HG03521 (cell line): Measurements from ENCODE around the gene ACY1.
A peak's percentile ranks its signal among the peaks of the same experiment; 100 is the strongest.

ENCODE experiments used
- ATAC-seq: cut with Tn5 transposase; IDR thresholded peaks from one replicate; pipeline ENCODE4 v1.9.1; 2021; ENCODE audit warnings: mild to moderate bottlenecking, moderate library complexity; ENCODE audit not compliant: unreplicated experiment

ACY1 gene

DNA sequence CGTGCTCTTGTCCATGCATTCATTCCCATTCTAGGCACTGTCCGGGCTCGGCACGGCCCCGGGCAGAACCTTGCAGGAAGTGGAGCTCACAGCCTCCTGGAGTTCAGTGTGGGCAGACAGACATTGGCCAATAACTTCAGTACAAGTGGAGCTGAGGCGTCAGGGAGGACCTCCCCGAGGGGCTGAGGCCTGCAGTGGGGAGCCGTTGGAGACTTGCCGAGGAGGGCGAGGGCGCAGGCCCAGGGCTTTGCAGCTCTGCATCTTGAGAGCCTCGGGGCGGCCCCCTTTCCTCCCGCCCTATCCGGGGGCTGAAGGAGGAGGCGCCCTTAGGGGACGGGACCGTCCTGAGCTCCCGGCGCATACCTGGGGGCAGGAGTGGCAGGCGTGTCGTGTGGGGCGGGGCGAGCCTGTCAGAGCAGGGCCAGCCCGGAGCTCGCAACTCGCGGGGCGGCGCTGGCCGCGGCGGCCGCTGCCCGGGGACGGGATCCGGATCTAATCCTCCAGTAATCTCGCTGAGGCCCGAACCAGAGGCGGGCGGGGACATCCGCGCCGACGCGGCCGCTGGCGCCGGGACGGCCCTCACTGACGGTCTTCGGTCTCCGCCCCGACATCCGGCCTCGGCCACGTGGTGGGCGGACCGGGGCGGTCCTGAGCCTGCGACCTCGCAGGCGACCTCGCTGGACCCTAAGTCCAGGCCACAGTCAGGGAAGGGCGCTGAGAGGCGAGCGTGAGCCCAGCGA lies at the start of gene ACY1:
TSS of gene ACY1 (plus strand) at position 698 of the 740 bp plus-strand sequence. CDS start 530 bp downstream, outside the sequence.
- ATAC-seq, result peak; percentile 74

DNA sequence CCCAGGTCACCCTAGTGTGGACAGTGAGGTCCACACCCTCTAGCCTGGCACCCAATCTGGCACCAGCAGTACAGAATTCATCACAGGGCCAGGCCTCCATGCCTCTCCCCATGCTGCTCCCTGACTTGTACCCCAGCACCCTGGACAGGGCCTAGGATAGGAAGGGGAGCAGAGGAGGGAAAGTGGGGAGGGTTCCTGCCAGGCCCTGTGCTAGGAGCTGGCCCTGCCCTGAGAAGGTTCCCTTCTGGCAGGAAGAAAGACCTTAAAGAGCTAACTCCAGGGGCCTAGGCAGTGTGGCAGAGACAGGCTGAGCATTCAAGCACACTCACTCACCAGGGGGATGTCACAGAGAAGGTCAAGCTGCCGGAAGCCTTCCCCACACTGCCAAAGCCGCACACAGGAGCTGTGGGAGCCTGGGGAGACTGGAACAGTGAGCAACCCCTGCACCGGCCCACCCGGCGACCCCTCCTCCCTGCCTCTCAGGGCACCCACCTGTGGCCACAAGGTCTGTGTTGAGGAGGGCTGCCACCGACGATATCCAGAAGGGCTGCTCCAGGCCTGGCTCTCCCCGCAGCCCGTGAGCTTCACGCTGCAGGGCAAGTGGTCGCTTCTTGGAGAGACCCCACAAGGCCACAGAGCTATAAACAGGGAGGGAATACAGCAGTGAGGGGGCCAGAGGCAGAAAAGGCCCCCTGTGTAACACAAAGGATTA lies 49.0 kb upstream of the ACY1 start:
- ATAC-seq, result no peak

DNA sequence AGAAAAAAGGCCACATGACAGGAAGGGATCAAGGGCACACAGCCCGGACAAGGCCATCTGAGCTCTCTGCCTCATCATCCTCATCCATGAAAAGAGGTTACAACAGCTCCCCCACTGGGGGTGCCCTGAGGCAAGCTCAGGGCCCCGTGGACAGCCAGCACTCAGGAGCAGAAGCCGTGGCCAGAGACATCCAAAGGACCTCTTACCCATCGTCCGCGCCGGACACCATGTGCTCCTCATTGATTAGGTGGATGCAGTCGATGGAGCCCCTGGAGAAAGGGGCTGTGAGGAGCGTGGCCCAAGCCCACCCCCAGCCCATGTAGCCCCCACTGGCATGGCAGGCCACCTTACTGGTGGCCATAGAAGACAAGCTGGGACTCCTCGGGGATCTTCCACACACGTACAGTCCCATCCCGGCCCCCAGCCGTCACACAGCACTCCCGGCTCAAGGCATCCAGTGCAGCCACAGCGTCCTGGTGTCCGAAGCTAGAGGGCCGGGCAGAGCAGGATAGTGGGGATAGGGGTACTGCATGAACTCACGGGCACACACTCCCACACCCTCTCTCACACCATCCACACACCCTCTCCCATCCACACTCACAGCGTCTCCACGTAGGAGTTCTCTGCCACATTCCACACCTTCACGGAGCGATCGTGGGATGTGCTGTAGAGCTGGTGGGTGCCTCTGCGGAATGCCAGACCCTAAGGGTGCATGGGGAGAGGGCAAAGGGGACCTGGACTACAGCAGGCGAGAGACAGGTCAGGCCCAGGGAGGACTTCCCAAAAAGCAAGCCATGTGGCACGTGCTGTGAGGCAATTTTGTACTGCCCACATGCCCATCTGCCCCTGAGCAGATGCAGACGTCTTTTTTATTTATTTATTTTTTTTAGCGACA lies 48.1 kb upstream of the ACY1 start:
- no peak for ATAC-seq

DNA sequence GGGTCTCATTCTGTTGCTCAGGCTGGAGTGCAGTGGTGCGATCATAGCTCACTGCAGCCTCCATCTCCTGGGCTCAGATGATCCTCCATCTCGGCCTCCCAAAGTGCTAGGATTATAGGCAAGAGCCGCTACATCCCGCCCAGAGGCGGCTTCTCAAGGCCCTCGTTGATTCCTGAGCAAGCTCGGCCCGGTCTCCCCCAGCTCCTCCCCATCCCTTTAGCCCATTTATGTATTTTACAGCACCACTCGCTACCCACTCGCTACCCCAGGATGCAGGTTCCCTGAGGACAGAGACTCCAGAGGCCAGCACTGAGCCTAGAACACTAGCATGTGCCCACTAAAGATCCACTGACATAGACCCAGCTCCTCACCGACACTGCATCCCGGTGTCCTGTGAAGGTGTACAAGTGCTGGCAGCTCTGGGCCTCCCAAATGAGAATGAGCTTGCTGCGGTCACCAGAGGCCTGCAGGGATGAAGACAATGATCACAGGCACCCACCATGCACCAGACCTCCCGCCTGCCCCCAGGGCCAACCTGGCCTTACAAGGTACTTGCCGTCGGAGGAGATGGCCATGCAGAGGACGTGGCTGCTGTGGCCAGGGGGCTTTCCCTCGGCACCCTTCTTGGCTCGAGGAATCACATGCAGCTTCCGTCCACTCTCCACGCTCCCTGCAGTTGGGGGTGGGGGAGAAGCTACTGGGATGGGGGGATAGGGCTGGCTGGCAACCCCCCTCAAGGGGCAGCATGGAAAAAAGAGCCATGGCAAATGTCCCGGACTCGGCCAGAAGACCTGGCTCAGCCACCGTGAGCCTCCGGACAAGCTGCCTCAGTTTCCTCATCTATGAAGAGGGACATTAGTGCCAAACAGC lies 47.2 kb upstream of the ACY1 start:
- ATAC-seq, result no peak

DNA sequence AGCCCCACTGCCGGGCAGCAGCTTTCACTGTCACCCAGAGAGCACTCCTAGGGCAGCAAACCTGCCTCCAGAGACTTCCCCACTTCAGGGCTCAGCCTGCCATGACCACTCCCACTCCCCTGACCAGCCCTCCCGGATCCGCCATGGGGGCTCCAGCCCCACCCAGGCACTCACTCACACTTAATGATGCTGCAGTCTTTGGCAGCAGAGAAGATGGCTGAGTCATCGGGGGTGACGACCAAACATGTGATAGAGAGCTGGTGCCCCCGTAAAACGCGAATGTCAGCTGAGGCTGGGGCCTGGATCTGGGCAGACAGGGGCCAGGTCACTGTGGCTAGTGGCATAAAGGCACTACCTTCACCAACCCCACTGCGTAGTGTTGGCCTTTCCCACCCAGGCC lies 46.3 kb upstream of the ACY1 start:
- ATAC-seq, result no peak

DNA sequence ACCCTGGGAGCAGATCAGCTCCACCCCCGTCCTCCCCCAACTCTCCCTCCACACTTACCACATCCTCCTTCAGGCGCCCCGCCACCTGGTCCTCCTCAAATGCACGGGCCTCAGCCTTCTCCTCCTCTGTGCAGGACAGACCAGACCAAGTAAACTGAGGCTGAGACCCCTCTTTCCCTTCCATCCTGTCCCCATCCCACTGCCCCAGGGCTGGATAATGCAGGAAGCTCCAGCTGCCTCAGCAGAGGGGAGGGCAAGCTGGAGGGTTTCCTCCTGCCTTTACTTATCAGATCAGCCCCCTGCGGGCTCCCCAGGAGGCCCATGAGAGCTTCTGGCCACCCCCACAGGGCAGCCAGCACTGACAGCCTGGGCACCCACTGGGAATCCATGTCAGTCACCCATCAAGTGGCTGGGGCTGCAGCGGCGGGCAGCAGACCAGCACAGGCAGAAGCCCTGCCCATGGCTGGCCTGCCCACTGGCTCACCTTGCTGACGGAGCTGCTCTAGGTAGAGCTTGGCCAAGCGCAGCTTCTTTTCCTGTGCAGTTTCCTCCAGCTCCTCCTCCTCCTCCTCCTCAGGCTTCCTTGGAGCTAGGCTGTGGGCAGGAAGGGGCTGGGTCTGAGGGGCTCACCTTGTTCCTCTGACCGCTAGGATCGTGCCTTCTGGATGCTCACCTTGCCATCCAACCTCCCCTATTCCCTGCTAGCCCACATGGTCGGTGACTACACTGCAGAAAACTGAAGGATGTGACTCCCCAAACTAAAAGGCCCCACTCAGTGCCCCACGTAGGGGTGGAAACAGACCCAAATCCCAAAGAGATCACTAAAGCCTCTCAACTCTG lies 45.5 kb upstream of the ACY1 start:
- no peak for ATAC-seq

DNA sequence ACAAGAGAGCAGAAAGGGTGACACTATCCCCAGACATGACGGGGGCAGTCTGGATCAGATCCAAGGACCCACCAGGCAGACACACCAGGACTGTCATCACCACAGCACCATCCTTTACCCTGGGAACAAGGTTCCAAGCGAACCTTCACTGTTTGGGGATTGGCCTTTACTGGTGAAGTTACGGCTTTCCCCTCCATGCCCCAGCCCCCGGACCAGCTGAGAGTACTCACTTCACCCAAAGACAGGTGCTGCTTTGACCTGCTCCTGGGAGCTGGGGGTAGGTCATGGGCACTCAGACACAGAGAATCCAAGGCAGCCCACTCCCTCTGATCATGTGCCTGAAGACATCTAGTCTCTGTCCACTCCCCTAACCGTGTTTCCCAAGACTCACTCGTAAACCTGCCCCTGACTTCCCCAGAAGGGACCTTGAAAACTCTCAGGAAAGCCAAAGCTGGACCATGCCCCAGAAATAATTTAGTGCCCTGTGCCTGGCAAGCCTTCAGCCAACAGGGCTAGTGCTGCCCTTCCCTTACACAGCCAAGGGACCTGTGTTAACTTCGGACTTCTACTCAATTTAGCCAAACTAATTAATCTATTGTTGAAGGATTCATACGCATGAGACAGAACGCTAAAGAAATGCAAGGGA lies 44.4 kb upstream of the ACY1 start:
- ATAC-seq, result no peak

DNA sequence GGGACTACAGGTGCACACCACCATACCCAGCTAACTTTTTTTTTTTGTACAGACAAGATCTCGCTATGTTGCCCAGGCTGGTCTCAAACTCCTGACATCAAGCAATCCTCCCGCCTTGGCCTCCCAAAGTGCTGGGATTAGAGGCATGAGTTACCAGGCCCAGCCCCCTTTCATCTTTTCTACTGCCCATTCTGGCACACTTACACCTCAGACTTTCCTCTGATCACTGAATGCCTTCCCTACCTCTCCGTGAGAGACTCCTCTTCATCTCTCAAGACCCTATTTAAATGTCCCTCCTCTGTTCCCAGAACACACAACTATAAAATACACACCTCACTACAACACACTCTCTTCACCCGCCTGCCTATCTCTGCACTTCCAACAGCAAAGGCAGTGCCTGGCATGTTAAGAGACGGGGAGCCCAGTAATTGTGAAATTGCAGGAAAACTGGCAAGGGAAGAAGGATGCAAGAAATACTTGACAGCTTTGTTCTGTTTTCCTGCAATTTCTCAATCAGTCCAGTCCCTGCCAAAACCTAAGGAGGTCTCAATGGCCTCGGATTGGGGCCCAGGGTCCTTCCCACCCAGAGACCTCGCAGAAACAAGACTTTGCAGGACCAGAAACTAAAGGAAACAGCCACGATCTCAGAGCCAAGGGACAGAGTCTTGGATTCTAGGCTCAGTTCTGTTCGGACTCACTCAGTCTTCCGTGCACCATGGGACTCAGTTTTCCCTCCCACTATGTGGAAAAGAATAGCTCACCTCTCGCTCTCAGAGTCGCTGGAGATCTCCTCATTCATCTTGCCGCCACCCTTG lies 42.5 kb upstream of the ACY1 start:
- no peak for ATAC-seq

DNA sequence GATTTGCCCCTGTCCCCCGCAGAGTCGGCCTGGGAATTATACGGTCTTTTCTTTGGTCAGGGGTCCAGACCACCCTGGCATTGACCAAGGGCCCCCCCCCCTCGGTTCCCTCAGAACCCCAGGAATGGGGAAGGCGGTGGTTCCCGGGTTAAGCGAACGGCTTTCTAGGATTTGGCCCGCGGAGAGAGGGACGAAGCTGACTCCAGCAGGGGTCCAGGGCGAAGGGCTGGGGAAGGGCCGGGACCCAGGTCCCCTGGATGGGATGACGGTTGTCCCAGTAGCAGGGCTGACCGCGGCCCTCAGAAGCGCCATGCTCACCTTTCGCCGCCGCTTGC lies 41.9 kb upstream of the ACY1 start:
- no peak for ATAC-seq

DNA sequence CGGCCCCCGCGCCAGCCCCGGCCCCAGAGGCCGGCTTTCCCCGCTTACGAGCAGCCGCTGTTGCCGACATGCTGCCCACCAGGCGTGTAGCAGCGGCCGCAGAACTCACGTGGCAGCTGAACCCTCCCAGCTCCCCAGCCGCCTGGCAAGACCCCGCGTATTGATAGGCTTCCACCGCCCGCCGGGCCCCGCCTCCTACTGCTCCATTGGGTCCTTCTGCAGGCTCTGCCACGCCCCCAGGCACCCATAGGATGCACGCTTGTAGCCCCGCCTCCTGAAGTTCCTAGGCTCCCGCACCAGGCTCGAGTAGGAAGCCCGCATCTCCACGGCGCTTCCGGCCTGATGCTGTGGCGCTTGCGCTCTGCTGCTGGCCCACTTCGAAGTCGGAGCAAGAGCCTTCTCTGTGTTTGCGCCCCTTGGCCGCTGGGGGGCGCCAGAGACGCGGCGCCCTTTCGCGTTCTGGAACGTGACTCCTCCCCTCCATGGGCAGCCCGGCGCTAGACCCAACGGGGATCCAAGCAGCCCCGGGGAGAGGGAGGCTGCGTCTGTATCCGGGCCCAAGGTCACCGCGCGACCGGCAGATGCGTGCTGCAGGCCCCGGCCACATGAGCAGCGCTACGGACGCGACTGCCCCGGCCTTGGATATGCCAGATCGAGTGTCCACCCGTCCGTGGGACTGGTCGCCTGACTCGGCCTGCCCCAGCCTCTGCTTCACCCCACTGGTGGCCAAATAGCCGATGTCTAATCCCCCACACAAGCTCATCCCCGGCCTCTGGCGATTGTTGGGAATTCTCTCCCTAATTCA lies 41.3 kb upstream of the ACY1 start, which contains the start of the genes PARP3 and RRP9:
TSS of gene PARP3 (plus strand) at position 566 of the 805 bp plus-strand sequence. CDS start 993 bp downstream, outside the sequence.
TSS of gene RRP9 (minus strand) at position 107 of the 805 bp plus-strand sequence. CDS start at position 70, 37 bp downstream.
- ATAC-seq, result peak; percentile 90

DNA sequence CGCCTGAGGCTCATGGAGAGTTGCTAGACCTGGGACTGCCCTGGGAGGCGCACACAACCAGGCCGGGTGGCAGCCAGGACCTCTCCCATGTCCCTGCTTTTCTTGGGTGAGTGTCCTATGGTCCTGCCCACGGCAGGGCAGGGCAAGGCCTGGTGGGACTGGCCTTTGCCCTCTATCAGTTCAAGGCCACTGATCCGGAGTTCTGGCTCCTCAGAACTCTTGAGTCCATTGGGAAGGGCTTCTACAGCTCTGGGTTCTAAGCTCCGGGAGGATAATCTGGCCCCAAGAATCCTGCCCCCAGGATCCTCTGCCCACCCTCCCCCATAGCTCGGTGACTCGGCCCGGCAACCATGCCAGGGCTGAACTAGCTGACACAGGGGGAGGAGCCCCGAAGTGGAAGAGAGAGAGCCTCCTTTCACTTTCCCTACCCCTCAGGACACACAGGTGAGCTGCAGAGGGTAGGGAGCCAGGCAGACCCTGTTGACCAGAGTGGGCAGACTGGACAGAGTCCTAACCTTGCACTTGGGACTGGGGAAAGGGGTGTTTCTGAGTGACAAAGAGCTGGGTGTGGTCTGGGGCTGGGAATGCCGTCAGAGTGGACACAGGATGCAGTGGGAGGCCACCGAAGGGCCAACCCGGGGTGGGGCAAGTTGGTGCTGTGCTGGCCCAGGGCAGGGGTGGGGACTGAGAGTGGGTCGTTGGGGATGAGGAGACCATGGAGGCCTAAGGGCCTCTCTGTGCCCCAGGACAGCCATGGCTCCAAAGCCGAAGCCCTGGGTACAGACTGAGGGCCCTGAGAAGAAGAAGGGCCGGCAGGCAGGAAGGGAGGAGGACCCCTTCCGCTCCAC lies 40.5 kb upstream of the ACY1 start:
- peak; percentile 24 for ATAC-seq

DNA sequence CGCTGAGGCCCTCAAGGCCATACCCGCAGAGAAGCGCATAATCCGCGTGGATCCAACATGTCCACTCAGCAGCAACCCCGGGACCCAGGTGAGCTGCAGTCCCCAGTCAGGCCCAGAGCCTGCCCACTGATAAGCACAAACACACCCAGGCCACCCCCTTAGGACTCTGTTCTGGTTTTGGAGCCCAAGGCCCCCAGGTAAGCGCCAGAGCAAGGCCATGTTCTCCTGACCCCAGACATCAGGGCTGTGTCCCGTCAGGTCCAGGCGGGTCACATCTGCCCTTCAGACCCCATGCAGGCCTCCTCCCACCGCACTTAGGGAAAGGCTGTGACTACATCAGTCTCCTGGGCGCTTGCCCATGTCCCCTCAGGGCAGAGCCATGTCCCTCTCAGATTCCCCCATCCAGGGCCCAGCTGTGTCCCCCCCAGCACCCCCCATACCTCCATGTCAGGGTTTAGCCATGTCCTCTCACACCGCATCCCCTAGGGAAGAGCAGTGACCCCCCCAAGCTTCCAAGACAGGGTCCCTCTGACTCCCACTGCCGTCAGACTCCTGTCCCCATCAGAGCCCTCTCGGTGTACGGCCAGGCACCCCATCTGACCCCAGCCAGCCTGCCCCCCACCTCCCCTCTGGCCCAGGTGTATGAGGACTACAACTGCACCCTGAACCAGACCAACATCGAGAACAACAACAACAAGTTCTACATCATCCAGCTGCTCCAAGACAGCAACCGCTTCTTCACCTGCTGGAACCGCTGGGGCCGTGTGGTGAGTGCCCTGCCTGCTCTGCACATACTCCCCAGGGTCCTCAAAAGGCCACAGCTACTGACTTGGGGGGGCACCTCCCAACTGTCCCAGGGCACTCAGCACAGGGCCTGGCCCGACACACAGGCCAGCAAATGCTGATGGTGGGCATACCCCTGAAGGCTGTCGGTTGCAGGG lies 39.6 kb upstream of the ACY1 start:
- no peak for ATAC-seq

DNA sequence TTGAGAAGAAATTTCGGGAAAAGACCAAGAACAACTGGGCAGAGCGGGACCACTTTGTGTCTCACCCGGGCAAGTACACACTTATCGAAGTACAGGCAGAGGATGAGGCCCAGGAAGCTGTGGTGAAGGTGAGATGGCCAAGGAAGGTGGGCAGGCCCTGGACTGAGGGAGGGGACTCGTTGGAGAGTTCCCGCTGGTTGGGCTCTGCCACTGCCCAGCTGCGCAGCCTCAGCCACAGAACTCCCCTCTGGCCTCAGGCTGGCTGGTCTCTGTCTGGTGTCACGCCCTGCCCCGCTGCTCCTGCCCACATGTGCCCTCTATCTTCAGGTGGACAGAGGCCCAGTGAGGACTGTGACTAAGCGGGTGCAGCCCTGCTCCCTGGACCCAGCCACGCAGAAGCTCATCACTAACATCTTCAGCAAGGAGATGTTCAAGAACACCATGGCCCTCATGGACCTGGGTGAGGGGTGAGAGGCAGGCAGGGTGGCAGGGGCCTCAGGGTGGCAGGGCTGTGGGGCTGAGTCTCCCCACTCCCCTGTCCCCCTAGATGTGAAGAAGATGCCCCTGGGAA lies 38.8 kb upstream of the ACY1 start:
- no peak for ATAC-seq

DNA sequence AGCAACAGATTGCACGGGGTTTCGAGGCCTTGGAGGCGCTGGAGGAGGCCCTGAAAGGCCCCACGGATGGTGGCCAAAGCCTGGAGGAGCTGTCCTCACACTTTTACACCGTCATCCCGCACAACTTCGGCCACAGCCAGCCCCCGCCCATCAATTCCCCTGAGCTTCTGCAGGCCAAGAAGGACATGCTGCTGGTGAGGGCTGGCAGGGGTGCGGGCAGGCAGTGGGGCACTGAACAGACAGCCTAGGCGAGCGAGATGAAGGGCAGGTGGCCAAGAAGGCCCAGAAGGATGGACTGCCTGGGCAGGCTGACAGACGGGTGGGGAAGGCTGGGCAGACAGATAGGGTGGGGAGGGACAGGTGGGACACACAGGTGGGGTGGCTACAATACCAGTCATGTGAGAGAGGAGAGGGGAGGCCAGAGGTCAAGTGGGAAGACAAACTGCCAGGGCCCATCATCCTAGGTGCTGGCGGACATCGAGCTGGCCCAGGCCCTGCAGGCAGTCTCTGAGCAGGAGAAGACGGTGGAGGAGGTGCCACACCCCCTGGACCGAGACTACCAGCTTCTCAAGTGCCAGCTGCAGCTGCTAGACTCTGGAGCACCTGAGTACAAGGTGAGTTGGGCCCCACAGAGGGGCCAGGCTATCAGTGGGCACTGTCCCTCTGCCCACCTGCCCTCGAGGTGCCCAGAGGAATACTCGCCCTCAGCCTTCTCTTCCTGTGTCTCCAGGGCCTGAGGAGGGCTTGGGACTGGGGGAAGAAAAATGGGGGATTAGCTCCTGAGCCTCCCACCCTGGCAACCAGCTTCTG lies 38.1 kb upstream of the ACY1 start:
- ATAC-seq, result no peak
